Measurements from ENCODE around the gene ZDHHC7.
A peak's percentile ranks its signal among the peaks of the same experiment; 100 is the strongest.

Gene ZDHHC7

GRCh38 chr16:84985079-84986065, 26.0 kb downstream of the ZDHHC7 start:
- no peak for TF ChIP-seq CTCF (IDR thresholded peaks at IDR 0.05; ENCODE audit: control insufficient read depth, extremely low read depth, insufficient read depth)
- DNase-seq (ENCODE audit: low read depth): no peak
- H3K4me3 ChIP-seq (ENCODE audit: low read depth, low read length): no peak overlapping the region

- no peak overlapping the region for H3K4me3 ChIP-seq (ENCODE audit: low read depth, low read length)
- no peak for TF ChIP-seq CTCF (IDR thresholded peaks at IDR 0.05; ENCODE audit: control insufficient read depth, extremely low read depth, insufficient read depth)
- no peak for DNase-seq (ENCODE audit: low read depth)
Measured at GRCh38 chr16:84982434-84982833, 28.9 kb downstream of the ZDHHC7 start.

GRCh38 chr16:84979516-84979915, 31.8 kb downstream of the ZDHHC7 start:
- no peak for TF ChIP-seq CTCF (IDR thresholded peaks at IDR 0.05; ENCODE audit: control insufficient read depth, extremely low read depth, insufficient read depth)
- no peak overlapping the region for H3K4me3 ChIP-seq (ENCODE audit: low read depth, low read length)
- no peak for DNase-seq (ENCODE audit: low read depth)

GRCh38 chr16:84976644-84977400, 34.5 kb downstream of the ZDHHC7 start:
- no peak for TF ChIP-seq CTCF (IDR thresholded peaks at IDR 0.05; ENCODE audit: control insufficient read depth, extremely low read depth, insufficient read depth)
- DNase-seq (ENCODE audit: low read depth): peak; percentile 65
- no peak overlapping the region for H3K4me3 ChIP-seq (ENCODE audit: low read depth, low read length)

GRCh38 chr16:84975522-84975921, 35.8 kb downstream of the ZDHHC7 start:
- DNase-seq (ENCODE audit: low read depth): no peak

GRCh38 chr16:84975066-84975465, 36.3 kb downstream of the ZDHHC7 start:
- no peak overlapping the region for H3K4me3 ChIP-seq (ENCODE audit: low read depth, low read length)
- TF ChIP-seq CTCF (IDR thresholded peaks at IDR 0.05; ENCODE audit: control insufficient read depth, extremely low read depth, insufficient read depth): no peak
- DNase-seq (ENCODE audit: low read depth): no peak

More at GRCh38 chr16:84975522-84975921, 35.8 kb downstream of the ZDHHC7 start:
- TF ChIP-seq CTCF (IDR thresholded peaks at IDR 0.05; ENCODE audit: control insufficient read depth, extremely low read depth, insufficient read depth): no peak
- no peak overlapping the region for H3K4me3 ChIP-seq (ENCODE audit: low read depth, low read length)
